ENCODE data around the gene ARHGAP10. TPM values are rescaled to one million over a fixed set of nuclear protein-coding genes. Genes with fewer than 3 reads are reported as not detected.
A peak's percentile ranks its signal among the peaks of the same experiment; 100 is the strongest.

ARHGAP10 gene
- total RNA-seq, 4 donors from 2014 or later = 153 to 404 (median 215) TPM

DNA sequence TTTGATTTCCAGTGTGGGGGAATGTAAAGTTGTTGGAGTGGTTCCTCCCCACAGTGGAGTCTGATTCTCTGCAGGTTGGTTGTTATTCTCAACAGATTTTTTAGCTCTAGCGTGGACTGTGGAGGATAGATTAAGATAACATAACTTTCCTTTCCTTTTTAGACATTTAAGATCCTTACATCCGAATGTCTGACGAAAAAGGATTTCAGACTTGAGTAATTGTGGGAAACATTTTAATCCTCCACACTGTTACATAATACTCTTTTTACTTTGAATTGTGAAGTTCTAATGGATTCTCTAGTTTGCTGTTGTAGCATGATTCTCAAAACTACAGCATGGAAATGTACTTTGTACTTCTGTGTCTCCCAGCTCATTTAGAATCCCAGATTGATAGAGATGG lies 107.8 kb downstream of the ARHGAP10 start:
- WGBS, 2 donors (ENCODE audit: low coverage in 1 of 2) = 54 to 77% methylated on average over 3 of the region's 3 CpGs
- no peaks in the 10 kb centered on the region for H3K27me3 ChIP-seq
- peaks cover 12 to 92% (median 36%) of the 10 kb centered on the region in 3 donors for H3K4me1 ChIP-seq
- H3K4me3 ChIP-seq = no peak overlapping the region
- H3K36me3 ChIP-seq = peaks cover 0 to 1% of the 10 kb centered on the region in 2 donors
- TF ChIP-seq EP300 (IDR thresholded peaks at IDR 0.05) (no peak), POLR2A (IDR thresholded peaks at IDR 0.05) (no peak)
- peak overlapping the region; percentile 62 to 96 (median 85) for H3K27ac ChIP-seq
- no peaks in the 10 kb centered on the region for H3K9me3 ChIP-seq
- ATAC-seq = no peak

DNA sequence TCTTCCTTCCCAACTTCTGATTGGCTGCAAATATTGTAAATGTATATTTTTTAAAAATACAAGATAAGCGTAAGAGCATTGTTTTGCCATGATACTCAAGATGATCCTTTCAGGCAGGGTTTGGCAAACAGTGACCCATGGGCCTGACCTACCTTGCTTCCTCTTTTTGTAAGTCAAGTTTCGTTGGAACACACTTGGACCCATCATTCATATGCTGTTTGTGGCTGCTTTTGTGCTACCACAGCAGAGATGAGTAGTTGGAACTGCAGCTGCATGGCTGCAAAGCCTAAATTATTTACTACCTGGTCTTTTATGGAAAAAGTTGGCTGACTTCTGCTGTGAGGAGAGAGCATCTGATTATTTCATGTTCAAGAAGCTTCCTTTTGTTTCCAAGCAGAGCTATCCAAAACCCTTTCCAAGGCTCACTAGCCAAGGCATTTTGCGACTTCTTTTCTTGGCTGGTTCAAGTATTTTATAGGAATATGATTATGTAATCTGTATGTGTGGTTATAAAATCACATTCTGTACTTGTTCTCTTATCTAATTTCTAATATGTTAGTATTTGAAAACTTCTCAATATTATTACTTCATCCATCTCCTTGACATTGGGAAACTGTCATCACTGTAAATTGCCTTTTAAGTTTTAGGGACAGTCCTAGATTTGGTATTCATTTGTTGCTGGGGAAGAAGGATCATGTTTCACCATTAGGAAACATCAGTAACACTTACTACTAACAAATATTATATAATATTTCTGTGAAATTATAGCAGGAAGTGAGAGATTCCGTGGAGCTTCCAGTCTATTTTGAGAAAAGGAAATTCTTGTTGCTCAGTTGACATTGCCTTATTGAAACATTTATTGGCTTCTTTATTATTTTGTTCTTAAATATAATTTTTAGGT lies 109.2 kb downstream of the ARHGAP10 start:
- Histone ChIP-seq H3K4me1 (peaks cover 12 to 92% (median 37%) of the 10 kb centered on the region in 3 donors), H3K4me3 (no peak overlapping the region), H3K27ac (peak overlapping the region; percentile 39 to 96 (median 80)), H3K9me3 (no peaks in the 10 kb centered on the region), H3K36me3 (peaks cover 0 to 5% of the 10 kb centered on the region in 2 donors), H3K27me3 (no peaks in the 10 kb centered on the region)
- no peak for ATAC-seq
- TF ChIP-seq, protein P1, sequence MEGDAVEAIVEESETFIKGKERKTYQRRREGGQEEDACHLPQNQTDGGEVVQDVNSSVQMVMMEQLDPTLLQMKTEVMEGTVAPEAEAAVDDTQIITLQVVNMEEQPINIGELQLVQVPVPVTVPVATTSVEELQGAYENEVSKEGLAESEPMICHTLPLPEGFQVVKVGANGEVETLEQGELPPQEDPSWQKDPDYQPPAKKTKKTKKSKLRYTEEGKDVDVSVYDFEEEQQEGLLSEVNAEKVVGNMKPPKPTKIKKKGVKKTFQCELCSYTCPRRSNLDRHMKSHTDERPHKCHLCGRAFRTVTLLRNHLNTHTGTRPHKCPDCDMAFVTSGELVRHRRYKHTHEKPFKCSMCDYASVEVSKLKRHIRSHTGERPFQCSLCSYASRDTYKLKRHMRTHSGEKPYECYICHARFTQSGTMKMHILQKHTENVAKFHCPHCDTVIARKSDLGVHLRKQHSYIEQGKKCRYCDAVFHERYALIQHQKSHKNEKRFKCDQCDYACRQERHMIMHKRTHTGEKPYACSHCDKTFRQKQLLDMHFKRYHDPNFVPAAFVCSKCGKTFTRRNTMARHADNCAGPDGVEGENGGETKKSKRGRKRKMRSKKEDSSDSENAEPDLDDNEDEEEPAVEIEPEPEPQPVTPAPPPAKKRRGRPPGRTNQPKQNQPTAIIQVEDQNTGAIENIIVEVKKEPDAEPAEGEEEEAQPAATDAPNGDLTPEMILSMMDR (IDR thresholded peaks at IDR 0.05) = no peak
- WGBS, 2 donors (ENCODE audit: low coverage in 1 of 2) = 47 to 50% methylated on average over 4 of the region's 4 CpGs

DNA sequence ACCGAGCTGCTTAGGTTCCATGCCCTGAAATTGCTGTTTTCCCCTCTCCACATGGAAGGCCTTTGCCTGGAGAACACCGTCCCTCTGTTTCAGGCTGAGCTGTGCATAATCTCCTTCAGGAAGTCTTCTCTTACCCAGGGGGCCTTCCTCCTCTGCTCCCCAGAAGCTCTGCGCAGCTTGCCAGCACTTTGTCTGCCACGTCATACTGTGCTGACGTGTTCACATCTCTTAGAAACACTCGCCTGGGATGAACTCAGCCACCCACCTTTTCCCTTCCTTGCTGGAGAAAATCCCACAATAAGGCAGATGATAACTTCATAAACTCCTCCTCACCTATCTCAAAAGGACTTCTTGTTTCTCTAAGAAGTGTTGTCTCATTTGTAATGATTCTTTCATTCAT lies 110.7 kb downstream of the ARHGAP10 start:
- H3K4me1 ChIP-seq = peaks cover 14 to 92% (median 38%) of the 10 kb centered on the region in 3 donors

DNA sequence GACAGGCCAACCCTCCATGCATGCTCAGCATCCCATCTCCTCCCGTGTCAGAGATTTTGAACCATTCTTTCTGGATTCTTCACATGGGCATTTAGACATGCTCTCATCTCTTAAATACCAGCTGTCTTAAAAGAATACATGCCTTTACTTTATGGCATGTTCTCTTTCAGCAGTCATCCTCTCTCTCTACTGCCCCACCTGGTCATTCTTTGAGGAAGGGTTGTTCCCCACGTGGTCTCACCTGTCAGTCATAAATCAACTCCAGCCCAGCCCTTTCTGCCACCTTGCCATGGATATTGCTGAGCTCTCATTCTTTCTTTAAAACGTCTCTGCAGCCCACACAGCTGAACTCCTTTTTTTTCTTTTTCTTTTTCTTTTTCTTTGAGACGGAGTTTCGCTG lies 111.3 kb downstream of the ARHGAP10 start:
- no peak overlapping the region for H3K4me3 ChIP-seq
- no peaks in the 10 kb centered on the region for H3K9me3 ChIP-seq
- H3K4me1 ChIP-seq = peaks cover 17 to 92% (median 44%) of the 10 kb centered on the region in 3 donors
- no peak for ATAC-seq
- no peaks in the 10 kb centered on the region for H3K27me3 ChIP-seq
- H3K36me3 ChIP-seq = peaks cover 0 to 9% of the 10 kb centered on the region in 2 donors
- TF ChIP-seq EP300 (IDR thresholded peaks at IDR 0.05) (no peak), POLR2A (IDR thresholded peaks at IDR 0.05) (no peak), POLR2AphosphoS5 (IDR thresholded peaks at IDR 0.05) (no peak)
- TF ChIP-seq, protein P1 (IDR thresholded peaks at IDR 0.05) = no peak
- 56 to 63% methylated on average over 3 to 4 of the region's 5 CpGs for WGBS, 2 donors (ENCODE audit: low coverage in 1 of 2)
- H3K27ac ChIP-seq = peak overlapping the region in 3 of 4 donors; percentile 47 to 96 (median 94)

More for the DNA sequence above, 110.7 kb downstream of the ARHGAP10 start:
- peaks cover 0 to 9% of the 10 kb centered on the region in 2 donors for H3K36me3 ChIP-seq
- no peak for TF ChIP-seq POLR2AphosphoS5 (IDR thresholded peaks at IDR 0.05)
- no peak for TF ChIP-seq POLR2A (IDR thresholded peaks at IDR 0.05)
- TF ChIP-seq, protein P1 (IDR thresholded peaks at IDR 0.05) = no peak
- TF ChIP-seq EP300 (IDR thresholded peaks at IDR 0.05) = no peak
- H3K27ac ChIP-seq = peak overlapping the region; percentile 20 to 96 (median 70)
- ATAC-seq = peak; percentile 52
- H3K9me3 ChIP-seq = no peaks in the 10 kb centered on the region
- WGBS, 2 donors (ENCODE audit: low coverage in 1 of 2) = 52 to 95% methylated on average over 2 to 6 of the region's 6 CpGs
- H3K4me3 ChIP-seq = no peak overlapping the region
- no peaks in the 10 kb centered on the region for H3K27me3 ChIP-seq

DNA sequence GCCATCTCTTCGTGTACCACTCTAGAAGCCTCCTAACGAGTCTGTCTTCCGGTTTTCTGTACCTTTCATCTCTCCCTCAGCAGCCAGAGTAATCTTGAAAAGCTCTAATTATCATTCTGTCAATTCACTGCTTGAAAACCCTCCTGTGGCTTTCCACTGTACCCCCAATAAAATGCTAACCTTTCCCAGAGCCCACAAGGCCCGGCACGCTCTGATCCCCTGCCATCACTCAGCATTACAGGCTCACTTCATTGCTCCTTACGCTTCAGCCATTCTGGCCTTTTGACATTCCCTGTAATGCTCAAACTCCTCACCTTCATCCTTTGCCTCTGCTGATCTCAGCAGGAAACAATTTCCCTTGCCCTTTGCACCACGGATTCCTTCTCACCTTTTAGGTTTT lies 112.9 kb downstream of the ARHGAP10 start:
- Histone ChIP-seq H3K36me3 (peaks cover 0 to 9% of the 10 kb centered on the region in 2 donors), H3K27me3 (no peaks in the 10 kb centered on the region), H3K27ac (peak overlapping the region in 2 of 4 donors; percentile 79), H3K9me3 (peaks cover 0 to 2% (median 0%) of the 10 kb centered on the region in 3 donors), H3K4me3 (no peak overlapping the region), H3K4me1 (peaks cover 15 to 94% (median 43%) of the 10 kb centered on the region in 3 donors)
- 87 to 93% methylated on average over 6 to 7 of the region's 7 CpGs for WGBS, 2 donors (ENCODE audit: low coverage in 1 of 2)
- TF ChIP-seq EP300 (IDR thresholded peaks at IDR 0.05) = no peak
- no peak for ATAC-seq

Measured in gastroesophageal sphincter (tissue), 4 donors.